PC-3 (cell line): ENCODE measurements around the gene TSHZ2. TPM values are rescaled to one million over a fixed set of nuclear protein-coding genes. Genes with fewer than 3 reads are reported as not detected.

Experiments used
- ATAC-seq: fragments of 200-7000 bp; cut with Tn5 transposase; 2 replicates; pipeline ENCODE4 v1.9.1; 2020; ENCODE audit warnings: mild to moderate bottlenecking, moderate library complexity
- BruUV-seq: library from RNA; stranded (reverse); fragments of 400-500 nt; replicated peaks from 2 replicates; lab custom pipeline; 2021; lab: Mats Ljungman, UMichigan
- CTCF ChIA-PET: fragments of 300-600 bp; sonication (Branson Sonifier 250); formaldehyde crosslinking; loops from one replicate; lab custom pipeline; 2022; ENCODE audit warnings: antibody characterized with exemption; lab: Charles Lee
- POLR2A ChIA-PET: fragments of 300-600 bp; sonication (Branson Sonifier 250); formaldehyde crosslinking; loops from one replicate; lab custom pipeline; 2022; ENCODE audit warnings: antibody characterized with exemption; ENCODE audit not compliant: unreplicated experiment; lab: Charles Lee
- DNase-seq: peaks from one replicate; pipeline ENCODE4 v3.0.0-alpha.2; 2015
- H2AFZ ChIP-seq: fragments of 300-600 bp; sonication (generic); 2 replicates; pipeline ENCODE4 v1.6.0; 2016; ENCODE audit warnings: antibody characterized with exemption, low read length
- H3F3A ChIP-seq: fragments of 300-600 bp; sonication (generic); one replicate; pipeline ENCODE4 v1.6.0; 2017; ENCODE audit warnings: antibody characterized with exemption, low read length, control low read depth, mild to moderate bottlenecking; ENCODE audit not compliant: unreplicated experiment
- H3K27ac ChIP-seq: fragments of 300-600 bp; sonication (generic); 2 replicates; pipeline ENCODE4 v1.5.1; 2016; ENCODE audit warnings: mild to moderate bottlenecking, low read length
- H3K27me3 ChIP-seq: fragments of 300-600 bp; sonication (generic); 2 replicates; pipeline ENCODE4 v1.6.1; 2016; ENCODE audit warnings: low read length, mixed read lengths
- H3K36me3 ChIP-seq: fragments of 300-600 bp; sonication (generic); 2 replicates; pipeline ENCODE4 v1.6.1; 2016; ENCODE audit warnings: low read depth, mixed run types, low read length, mixed read lengths
- H3K4me1 ChIP-seq: fragments of 300-600 bp; sonication (generic); 2 replicates; pipeline ENCODE4 v1.5.1; 2016; ENCODE audit warnings: low read length; ENCODE audit not compliant: insufficient read depth
- H3K4me2 ChIP-seq: fragments of 300-600 bp; sonication (generic); 2 replicates; pipeline ENCODE4 v1.6.0; 2016; ENCODE audit warnings: low read length
- H3K4me3 ChIP-seq: fragments of 300-600 bp; sonication (generic); 2 replicates; pipeline ENCODE4 v1.5.1; 2016; ENCODE audit warnings: mild to moderate bottlenecking, low read length, mixed read lengths
- H3K79me2 ChIP-seq: fragments of 300-600 bp; sonication (generic); 2 replicates; pipeline ENCODE4 v1.6.1; 2017; ENCODE audit warnings: low read length, mixed read lengths
- H3K9ac ChIP-seq: fragments of 300-600 bp; sonication (generic); 2 replicates; pipeline ENCODE4 v1.6.0; 2016; ENCODE audit warnings: mild to moderate bottlenecking, low read length
- H3K9me2 ChIP-seq: fragments of 300-600 bp; sonication (generic); replicated peaks from 2 replicates; pipeline ENCODE4 v1.6.1; 2016; ENCODE audit warnings: mixed run types, low read length, mixed read lengths
- H3K9me3 ChIP-seq: fragments of 300-600 bp; sonication (generic); 2 replicates; pipeline ENCODE4 v1.6.1; 2016; ENCODE audit warnings: low read length, mixed read lengths
- H4K20me1 ChIP-seq: fragments of 300-600 bp; sonication (generic); 2 replicates; pipeline ENCODE4 v1.6.1; 2016; ENCODE audit warnings: low read length, mixed read lengths
- CTCF ChIP-seq: fragments of 300-600 bp; sonication (generic); conservative IDR thresholded peaks from 2 replicates; pipeline ENCODE4 v1.5.1; 2017; ENCODE audit warnings: antibody characterized with exemption, low read depth, mild to moderate bottlenecking, low read length
- EZH2 ChIP-seq: fragments of 300-600 bp; sonication (generic); IDR thresholded peaks from one replicate; pipeline ENCODE4 v1.6.1; 2017; ENCODE audit warnings: antibody characterized with exemption, mild to moderate bottlenecking, low read length; ENCODE audit not compliant: unreplicated experiment
- EZH2phosphoT487 ChIP-seq: fragments of 300-600 bp; sonication (generic); IDR thresholded peaks from 2 replicates; pipeline ENCODE4 v1.6.1; 2018; ENCODE audit warnings: mild to moderate bottlenecking, antibody characterized with exemption, low read length, borderline replicate concordance
- intact Hi-C: fragments of 100-400 bp; cut with micrococcal nuclease; formaldehyde crosslinking; loops from 2 replicates; pipeline ENCODE4 v1.9.0; 2023
- total RNA-seq: library from RNA; depleted of rRNA; stranded (reverse); fragments of >200 nt; gene quantifications from 2 replicates; pipeline ENCODE4 v1.2.3, GENCODE V29; 2014

Gene TSHZ2
- total RNA-seq, 1 experiment from 2014 or later = not detected

DNA sequence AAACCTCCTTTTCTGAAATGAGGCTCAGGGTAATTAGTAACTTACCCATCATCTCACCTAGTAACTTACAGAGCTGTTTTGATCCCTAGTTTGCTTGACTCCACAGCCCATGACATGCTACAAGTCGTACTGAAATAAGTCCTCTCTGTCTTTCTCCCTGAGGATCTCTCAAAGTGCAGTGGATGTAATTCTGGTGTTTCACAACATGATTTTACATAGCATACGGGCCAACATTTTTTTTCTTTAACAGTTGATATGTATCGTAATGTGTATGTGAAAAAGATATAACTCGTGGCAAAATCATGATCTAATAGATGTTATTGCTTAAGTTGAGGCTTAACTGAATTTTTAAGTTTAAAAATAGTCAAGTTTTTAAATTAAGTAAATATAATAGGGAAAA lies 45.0 kb downstream of the TSHZ2 start:
- TF ChIP-seq EZH2phosphoT487 = no peak
- no peak for TF ChIP-seq EZH2
- TF ChIP-seq CTCF = no peak
- Histone ChIP-seq H3K4me1 (no peaks in the 10 kb centered on the region), H3K9me3 (no peaks in the 10 kb centered on the region), H3K9ac (no peak overlapping the region), H4K20me1 (no peaks in the 10 kb centered on the region), H2AFZ (no peak overlapping the region), H3K27ac (no peak overlapping the region), H3K27me3 (peaks cover 5% of the 10 kb centered on the region; the same call in 1 of the 2 replicates), H3F3A (no peaks in the 10 kb centered on the region), H3K9me2 (no peaks in the 10 kb centered on the region), H3K36me3 (no peaks in the 10 kb centered on the region), H3K79me2 (no peaks in the 10 kb centered on the region), H3K4me2 (no peak overlapping the region), H3K4me3 (no peak overlapping the region)
- ChIA-PET CTCF (no interaction called here), POLR2A (no interaction called here)
- BruUV-seq = no TSS peak
- ATAC-seq = no peak
- no peak for DNase-seq
- intact Hi-C loops = no loop called here

- Histone ChIP-seq H3K9me3 (no peaks in the 10 kb centered on the region), H3K27me3 (0 out of 2 replicates have a peak, but pooled peaks cover 5% of the 10 kb centered on the region), H3K4me1 (no peaks in the 10 kb centered on the region), H4K20me1 (no peaks in the 10 kb centered on the region), H3K9me2 (no peaks in the 10 kb centered on the region), H3K4me3 (no peak overlapping the region), H3K27ac (no peak overlapping the region), H3F3A (no peaks in the 10 kb centered on the region), H3K9ac (no peak overlapping the region), H3K4me2 (no peak overlapping the region), H3K79me2 (no peaks in the 10 kb centered on the region), H2AFZ (no peak overlapping the region), H3K36me3 (no peaks in the 10 kb centered on the region)
- CTCF ChIA-PET = no interaction called here
- TF ChIP-seq EZH2 (no peak), CTCF (no peak), EZH2phosphoT487 (no peak)
- ATAC-seq (no peak), DNase-seq (no peak)
- POLR2A ChIA-PET = no interaction called here
- BruUV-seq = no TSS peak
- intact Hi-C loops = no loop called here
Measured at GRCh38 chr20:53019464-53019863, 47.3 kb downstream of the TSHZ2 start.

- no peaks in the 10 kb centered on the region for H3K9me2 ChIP-seq
Measured at GRCh38 chr20:53020376-53020775, 48.2 kb downstream of the TSHZ2 start.

More at GRCh38 chr20:53020376-53020775, 48.2 kb downstream of the TSHZ2 start:
- Histone ChIP-seq H3K27ac (no peak overlapping the region), H3K79me2 (no peaks in the 10 kb centered on the region), H3K9ac (no peak overlapping the region), H3K27me3 (0 out of 2 replicates have a peak, but pooled peaks cover 5% of the 10 kb centered on the region), H3K4me1 (no peaks in the 10 kb centered on the region), H2AFZ (no peak overlapping the region), H3K36me3 (no peaks in the 10 kb centered on the region), H3K9me3 (no peaks in the 10 kb centered on the region), H3K4me3 (no peak overlapping the region), H3K4me2 (no peak overlapping the region), H3F3A (no peaks in the 10 kb centered on the region), H4K20me1 (no peaks in the 10 kb centered on the region)
- CTCF ChIA-PET = no interaction called here
- no TSS peak for BruUV-seq
- no peak for ATAC-seq
- TF ChIP-seq EZH2 (no peak), CTCF (no peak), EZH2phosphoT487 (no peak)
- intact Hi-C loops = no loop called here
- POLR2A ChIA-PET = no interaction called here
- no peak for DNase-seq
